ENCODE data around the gene NACAD.

- TF ChIP-seq CTCF (IDR thresholded peaks at IDR 0.05; ENCODE audit: borderline replicate concordance, extremely low read depth, low read length, poor library complexity, severe bottlenecking), result no peak
- TF ChIP-seq EZH2 (IDR thresholded peaks at IDR 0.05; ENCODE audit: borderline replicate concordance, low read depth, low read length, severe bottlenecking), result no peak
Observed at GRCh38 chr7:45088146-45088701, 545 bp downstream of the NACAD start.
